MCF 10A (cell line): ENCODE measurements around the gene PTPN21. TPM values are rescaled to one million over a fixed set of nuclear protein-coding genes. Genes with fewer than 3 reads are reported as not detected.

Experiments used
- BruUV-seq: library from RNA; stranded (reverse); fragments of 400-500 nt; replicated peaks from 2 replicates; lab custom pipeline; 2021; lab: Mats Ljungman, UMichigan
- CTCF ChIA-PET: fragments of 300-600 bp; sonication (Branson Sonifier 250); formaldehyde crosslinking; extraction: SDS; loops from one replicate; lab custom pipeline; 2021; ENCODE audit warnings: antibody characterized with exemption, inconsistent platforms; lab: Yijun Ruan, JAX
- POLR2A ChIA-PET: fragments of 300-600, 350-650 bp; sonication (Branson Sonifier 250); formaldehyde crosslinking; extraction: SDS; loops from one replicate; lab custom pipeline; 2020; ENCODE audit warnings: antibody characterized with exemption, inconsistent platforms; lab: Yijun Ruan, JAX
- DNase-seq: peaks from one replicate; pipeline ENCODE4 v3.0.0-alpha.2; 2018; ENCODE audit not compliant: unreplicated experiment
- H3K27ac Mint-ChIP-seq: one replicate; pipeline ENCODE4 v1.8.0; 2022; ENCODE audit warnings: mild to moderate bottlenecking, low read depth, mixed read lengths; ENCODE audit not compliant: unreplicated experiment
- H3K27me3 Mint-ChIP-seq: one replicate; pipeline ENCODE4 v1.8.0; 2022; ENCODE audit warnings: mixed read lengths; ENCODE audit not compliant: insufficient read depth, unreplicated experiment
- H3K36me3 Mint-ChIP-seq: one replicate; pipeline ENCODE4 v1.8.0; 2022; ENCODE audit warnings: mild to moderate bottlenecking, moderate library complexity, mixed read lengths; ENCODE audit not compliant: insufficient read depth, unreplicated experiment
- H3K4me1 Mint-ChIP-seq: one replicate; pipeline ENCODE4 v1.8.0; 2022; ENCODE audit warnings: mixed read lengths; ENCODE audit not compliant: insufficient read depth, unreplicated experiment
- H3K4me3 Mint-ChIP-seq: one replicate; pipeline ENCODE4 v1.8.0; 2022; ENCODE audit warnings: mild to moderate bottlenecking, moderate library complexity, mixed read lengths; ENCODE audit not compliant: unreplicated experiment
- H3K9me3 Mint-ChIP-seq: one replicate; pipeline ENCODE4 v1.8.0; 2022; ENCODE audit warnings: mixed read lengths; ENCODE audit not compliant: unreplicated experiment
- intact Hi-C: fragments of 100-400 bp; cut with micrococcal nuclease; formaldehyde crosslinking; loops from 2 replicates; pipeline ENCODE4 v1.14.1; 2022
- total RNA-seq: library from RNA; stranded (reverse); gene quantifications from 2 replicates; pipeline ENCODE4 v1.2.3, GENCODE V29; 2022
- TF ChIP-seq, protein P1 (sequence below): fragments of 200-600 bp; IDR thresholded peaks from one replicate; pipeline ENCODE4 v1.8.0; 2022; ENCODE audit warnings: antibody characterized with exemption, mild to moderate bottlenecking; ENCODE audit not compliant: unreplicated experiment

Gene PTPN21
- total RNA-seq, 1 experiment from 2014 or later: 18.1 TPM

DNA sequence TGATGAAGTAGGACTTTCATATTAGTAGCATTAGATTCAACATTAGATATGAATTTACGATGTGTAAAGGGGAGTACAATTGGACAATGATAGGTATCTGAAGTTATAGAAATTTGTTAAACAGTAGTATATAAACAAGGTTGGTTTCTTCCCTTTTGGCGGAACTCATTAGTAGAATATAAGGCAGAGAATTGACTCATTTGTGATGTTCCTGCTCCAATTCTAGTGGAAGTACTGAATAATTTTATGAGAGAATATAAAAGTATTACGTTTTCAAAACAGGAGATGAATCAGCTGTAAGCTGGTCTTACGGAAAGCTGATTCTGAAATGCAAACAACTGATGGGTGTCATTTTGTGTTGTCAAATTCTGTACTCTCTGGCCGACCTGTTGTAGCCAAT lies 21.4 kb upstream of the PTPN21 start:
- POLR2A ChIA-PET: interaction anchor here (1.0 kb wide), 1 partner anchor 13 kb away, joined by 4 read pairs; no protein-coding TSS in a partner anchor
- TF ChIP-seq, protein P1, sequence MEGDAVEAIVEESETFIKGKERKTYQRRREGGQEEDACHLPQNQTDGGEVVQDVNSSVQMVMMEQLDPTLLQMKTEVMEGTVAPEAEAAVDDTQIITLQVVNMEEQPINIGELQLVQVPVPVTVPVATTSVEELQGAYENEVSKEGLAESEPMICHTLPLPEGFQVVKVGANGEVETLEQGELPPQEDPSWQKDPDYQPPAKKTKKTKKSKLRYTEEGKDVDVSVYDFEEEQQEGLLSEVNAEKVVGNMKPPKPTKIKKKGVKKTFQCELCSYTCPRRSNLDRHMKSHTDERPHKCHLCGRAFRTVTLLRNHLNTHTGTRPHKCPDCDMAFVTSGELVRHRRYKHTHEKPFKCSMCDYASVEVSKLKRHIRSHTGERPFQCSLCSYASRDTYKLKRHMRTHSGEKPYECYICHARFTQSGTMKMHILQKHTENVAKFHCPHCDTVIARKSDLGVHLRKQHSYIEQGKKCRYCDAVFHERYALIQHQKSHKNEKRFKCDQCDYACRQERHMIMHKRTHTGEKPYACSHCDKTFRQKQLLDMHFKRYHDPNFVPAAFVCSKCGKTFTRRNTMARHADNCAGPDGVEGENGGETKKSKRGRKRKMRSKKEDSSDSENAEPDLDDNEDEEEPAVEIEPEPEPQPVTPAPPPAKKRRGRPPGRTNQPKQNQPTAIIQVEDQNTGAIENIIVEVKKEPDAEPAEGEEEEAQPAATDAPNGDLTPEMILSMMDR: no peak
- intact Hi-C loops: no loop called here
- Mint-ChIP-seq H3K4me3 (no peak overlapping the region), H3K4me1 (no peaks in the 10 kb centered on the region), H3K36me3 (peaks cover 94% of the 10 kb centered on the region), H3K27ac (no peak overlapping the region), H3K27me3 (no peaks in the 10 kb centered on the region), H3K9me3 (no peaks in the 10 kb centered on the region)
- CTCF ChIA-PET: interaction anchor here (0.7 to 1.0 kb wide), 2 partner anchors 11 to 20 kb away, joined by 3 read pairs; no protein-coding TSS in a partner anchor
- DNase-seq: no peak
- BruUV-seq: no TSS peak

DNA sequence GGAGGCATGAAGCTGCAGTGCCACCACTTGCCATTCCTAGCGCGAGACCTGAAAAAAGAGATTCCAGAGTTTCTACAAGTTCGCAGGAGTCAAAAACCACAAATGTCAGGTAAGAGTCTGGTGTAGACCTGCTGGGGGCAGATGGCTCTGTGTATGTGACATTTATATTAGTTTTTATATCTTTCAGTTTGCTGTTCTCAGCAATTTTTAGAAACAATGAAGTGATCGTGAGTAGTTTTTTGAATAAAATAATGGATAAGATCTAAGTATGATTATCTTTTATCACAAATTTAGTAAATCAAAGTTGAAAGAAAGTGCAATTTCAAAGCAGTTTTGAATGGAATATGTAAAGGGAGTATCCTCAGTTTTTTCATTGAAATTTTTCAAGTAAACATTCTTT lies 17.3 kb upstream of the PTPN21 start:
- Mint-ChIP-seq H3K9me3 (no peaks in the 10 kb centered on the region), H3K27ac (no peak overlapping the region), H3K4me1 (no peaks in the 10 kb centered on the region), H3K36me3 (peaks cover 89% of the 10 kb centered on the region), H3K27me3 (no peaks in the 10 kb centered on the region), H3K4me3 (no peak overlapping the region)
- intact Hi-C loops: no loop called here
- POLR2A ChIA-PET: interaction anchor here (0.8 kb wide), 1 partner anchor 280 kb away, joined by 4 read pairs; no protein-coding TSS in a partner anchor
- DNase-seq: no peak
- CTCF ChIA-PET: no interaction called here
- TF ChIP-seq, protein P1: no peak
- BruUV-seq: no TSS peak

DNA sequence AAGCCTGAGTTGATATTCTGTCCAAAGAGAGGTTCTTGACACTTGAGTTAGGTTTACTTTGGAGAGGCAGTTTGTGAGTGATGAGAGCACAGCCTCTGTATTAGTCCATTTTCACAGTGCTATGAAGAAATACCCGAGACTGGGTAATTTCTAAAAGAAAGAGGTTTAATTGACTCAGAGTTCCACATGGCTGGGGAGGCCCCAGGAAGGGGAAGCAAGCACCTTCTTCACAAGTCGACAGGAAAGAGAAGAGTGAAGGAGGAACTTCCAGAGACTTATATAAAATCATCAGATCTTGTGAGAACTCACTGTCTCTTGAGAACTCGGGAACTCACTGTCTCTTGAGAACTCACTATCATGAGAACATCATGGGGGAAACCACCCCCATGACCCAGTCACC lies 13.4 kb upstream of the PTPN21 start:
- intact Hi-C loops: no loop called here
- ChIA-PET POLR2A (interaction anchor here (1.7 kb wide), 2 partner anchors 13 to 16 kb away, joined by 4 to 8 read pairs; partner anchors contain the start of gene PTPN21), CTCF (interaction anchor here (0.7 kb wide), 1 partner anchor 1405 kb away, joined by 3 read pairs; no protein-coding TSS in a partner anchor)
- TF ChIP-seq, protein P1: no peak
- peaks cover 11% of the 10 kb centered on the region for H3K4me1 Mint-ChIP-seq
- no peak for DNase-seq
- peaks cover 64% of the 10 kb centered on the region for H3K36me3 Mint-ChIP-seq
- no peak overlapping the region for H3K4me3 Mint-ChIP-seq
- no TSS peak for BruUV-seq
- H3K27ac Mint-ChIP-seq: no peak overlapping the region
- no peaks in the 10 kb centered on the region for H3K27me3 Mint-ChIP-seq
- H3K9me3 Mint-ChIP-seq: no peaks in the 10 kb centered on the region

DNA sequence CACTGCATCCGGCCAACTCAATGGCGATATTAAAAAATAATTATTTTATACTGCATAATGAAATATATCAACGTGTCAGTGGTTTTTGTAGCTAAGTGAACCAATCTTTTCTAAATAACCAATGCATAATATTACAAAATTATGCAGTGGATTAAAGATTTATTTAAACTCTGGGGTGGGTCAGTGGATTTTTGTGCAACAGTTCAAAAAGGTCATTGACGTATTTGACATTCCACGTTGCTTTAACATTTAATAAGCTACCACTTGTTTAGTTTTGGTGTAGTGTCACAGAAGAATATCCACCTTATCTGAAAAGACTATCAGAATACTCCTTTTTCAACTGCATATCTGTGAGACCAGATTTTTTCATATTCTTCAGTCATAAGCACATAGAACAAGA lies 10.6 kb upstream of the PTPN21 start:
- Mint-ChIP-seq H3K4me3 (no peak overlapping the region), H3K27me3 (no peaks in the 10 kb centered on the region), H3K36me3 (peaks cover 42% of the 10 kb centered on the region), H3K4me1 (peaks cover 18% of the 10 kb centered on the region), H3K9me3 (no peaks in the 10 kb centered on the region), H3K27ac (no peak overlapping the region)
- ChIA-PET CTCF (interaction anchor here (0.7 to 1.1 kb wide), 3 partner anchors 11 to 456 kb away, joined by 3 read pairs; no protein-coding TSS in a partner anchor), POLR2A (interaction anchor here (1.7 kb wide), 1 partner anchor 13 kb away, joined by 16 read pairs; no protein-coding TSS in a partner anchor)
- TF ChIP-seq, protein P1: no peak
- no TSS peak for BruUV-seq
- no peak for DNase-seq
- intact Hi-C loops: no loop called here
